Activated T-cell treated with anti-CD3 and anti-CD28 coated beads, Interleukin-2, amount 50 U/mL, for 72 hours (primary cell): ENCODE results near the gene TSTD2. TPM values are rescaled to one million over a fixed set of nuclear protein-coding genes. Genes with fewer than 3 reads are reported as not detected.
"Not testable (repeated sequence)": the region's sequence is repeated elsewhere in the genome, so short reads cannot be mapped to it uniquely, and the experiment has no call there.

Experiments used
- ATAC-seq, 2 donors: fragments of 150-1000 bp; cut with Tn5 transposase; replicated peaks in 1 of 2; 2 replicates each; pipeline ENCODE4 v1.10.0; 2021; ENCODE audit warnings: moderate library complexity in 2 of 2, mild to moderate bottlenecking in 1 of 2
- DNase-seq, 2 donors: peaks; one replicate each; pipeline ENCODE4 v3.0.0; 2021 to 2022; ENCODE audit warnings: mixed read lengths in 1 of 2
- H3K27ac Mint-ChIP-seq: one replicate; pipeline ENCODE4 v1.8.0; 2022; ENCODE audit warnings: mild to moderate bottlenecking, moderate library complexity, mixed read lengths
- H3K27me3 Mint-ChIP-seq: one replicate; pipeline ENCODE4 v1.8.0; 2022; ENCODE audit warnings: low read depth, mixed read lengths
- H3K36me3 Mint-ChIP-seq, 2 donors: one replicate each; pipeline ENCODE4 v1.8.0; 2022; ENCODE audit warnings: mixed read lengths in 2 of 2, mild to moderate bottlenecking in 1 of 2; ENCODE audit not compliant: insufficient read depth in 2 of 2
- H3K4me1 Mint-ChIP-seq: one replicate; pipeline ENCODE4 v1.8.0; 2022; ENCODE audit warnings: low read depth, mixed read lengths
- H3K4me3 Mint-ChIP-seq, 2 donors: one replicate each; pipeline ENCODE4 v1.8.0; 2022; ENCODE audit warnings: mild to moderate bottlenecking in 2 of 2, mixed read lengths in 2 of 2, moderate library complexity in 2 of 2
- H3K9me3 Mint-ChIP-seq, 2 donors: one replicate each; pipeline ENCODE4 v1.8.0; 2022; ENCODE audit warnings: mixed read lengths in 2 of 2
- total RNA-seq, 2 donors: library from RNA; stranded (reverse); gene quantifications; one replicate each; pipeline ENCODE4 v1.2.3, GENCODE V29; 2022

TSTD2 gene
- total RNA-seq, 2 donors from 2014 or later: 18.7 to 23.3 TPM

- DNase-seq (no peak), ATAC-seq (no peak)
- Mint-ChIP-seq H3K9me3 (no peaks in the 10 kb centered on the region), H3K36me3 (no peaks in the 10 kb centered on the region), H3K4me1 (peaks cover 11% of the 10 kb centered on the region), H3K27ac (no peak overlapping the region), H3K4me3 (no peak overlapping the region), H3K27me3 (no peaks in the 10 kb centered on the region)
Measured at GRCh38 chr9:97596906-97597305, 36.3 kb downstream of the TSTD2 start.

DNA sequence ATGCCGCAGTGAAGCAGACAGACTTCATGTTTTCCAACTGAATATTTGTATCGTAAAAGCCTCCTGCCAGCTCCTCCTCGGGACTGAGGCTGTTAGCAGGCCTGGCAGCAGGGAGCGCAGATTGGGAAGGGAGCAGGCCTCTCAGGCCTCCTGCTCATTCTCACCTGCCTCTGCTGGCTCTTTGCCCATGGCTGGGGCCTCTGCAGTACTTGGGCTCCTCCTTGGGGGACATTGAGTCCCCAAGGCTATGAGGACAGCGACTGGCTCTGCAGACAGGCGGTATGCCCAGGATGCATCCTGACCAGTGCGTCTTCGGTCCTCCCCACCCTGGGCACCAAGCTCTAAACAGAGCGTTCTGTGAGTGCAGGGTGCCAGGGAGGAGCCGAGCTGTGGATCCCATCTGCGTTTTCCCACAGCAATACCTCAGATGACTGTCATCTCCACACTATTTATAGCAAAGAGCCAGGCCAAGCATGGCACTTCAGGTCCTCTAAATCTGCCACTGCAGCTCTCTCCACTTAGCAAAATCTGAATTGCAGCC, 38.7 kb downstream of the TSTD2 start:
- Mint-ChIP-seq H3K4me3 (no peak overlapping the region), H3K4me1 (peaks cover 11% of the 10 kb centered on the region), H3K27me3 (no peaks in the 10 kb centered on the region), H3K27ac (no peak overlapping the region), H3K9me3 (no peaks in the 10 kb centered on the region), H3K36me3 (no peaks in the 10 kb centered on the region)
- DNase-seq (no peak), ATAC-seq (no peak)

GRCh38 chr9:97593960-97594359, 39.2 kb downstream of the TSTD2 start:
- ATAC-seq (no peak), DNase-seq (no peak)
- no peaks in the 10 kb centered on the region for H3K9me3 Mint-ChIP-seq
- H3K27me3 Mint-ChIP-seq: no peaks in the 10 kb centered on the region
- H3K4me3 Mint-ChIP-seq: no peak overlapping the region
- no peaks in the 10 kb centered on the region for H3K36me3 Mint-ChIP-seq
- peaks cover 8% of the 10 kb centered on the region for H3K4me1 Mint-ChIP-seq
- no peak overlapping the region for H3K27ac Mint-ChIP-seq

GRCh38 chr9:97592126-97592525, 41.0 kb downstream of the TSTD2 start:
- Mint-ChIP-seq H3K27ac (no peak overlapping the region), H3K4me3 (no peak overlapping the region), H3K27me3 (no peaks in the 10 kb centered on the region), H3K9me3 (no peaks in the 10 kb centered on the region), H3K36me3 (peaks cover 0 to 5% of the 10 kb centered on the region in 2 donors), H3K4me1 (no peaks in the 10 kb centered on the region)
- ATAC-seq (no peak), DNase-seq (no peak)

DNA sequence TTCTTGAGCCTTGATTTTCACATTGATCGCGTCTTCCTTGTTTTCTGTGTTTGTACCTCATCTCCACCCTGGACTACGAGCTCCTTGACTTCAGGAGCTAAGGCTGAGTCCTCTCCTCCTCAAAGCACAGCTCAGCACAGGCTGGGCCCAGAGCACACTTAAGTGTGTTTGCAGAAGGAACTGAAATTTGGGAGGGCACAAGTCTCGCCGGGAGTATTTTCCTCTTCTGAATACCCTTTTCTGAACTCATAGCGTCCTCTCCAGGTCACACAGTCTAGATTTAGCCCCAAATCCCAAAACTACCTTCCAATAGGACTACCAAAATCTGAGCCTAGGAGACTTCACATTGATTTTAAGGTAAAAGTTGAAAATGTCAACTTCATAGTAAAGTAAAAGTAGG, 41.6 kb downstream of the TSTD2 start:
- no peaks in the 10 kb centered on the region for H3K27me3 Mint-ChIP-seq
- H3K4me3 Mint-ChIP-seq: no peak overlapping the region
- no peak overlapping the region for H3K27ac Mint-ChIP-seq
- H3K9me3 Mint-ChIP-seq: no peaks in the 10 kb centered on the region
- DNase-seq: no peak
- no peak for ATAC-seq
- no peaks in the 10 kb centered on the region for H3K4me1 Mint-ChIP-seq
- peaks cover 0 to 8% of the 10 kb centered on the region in 2 donors for H3K36me3 Mint-ChIP-seq

DNA sequence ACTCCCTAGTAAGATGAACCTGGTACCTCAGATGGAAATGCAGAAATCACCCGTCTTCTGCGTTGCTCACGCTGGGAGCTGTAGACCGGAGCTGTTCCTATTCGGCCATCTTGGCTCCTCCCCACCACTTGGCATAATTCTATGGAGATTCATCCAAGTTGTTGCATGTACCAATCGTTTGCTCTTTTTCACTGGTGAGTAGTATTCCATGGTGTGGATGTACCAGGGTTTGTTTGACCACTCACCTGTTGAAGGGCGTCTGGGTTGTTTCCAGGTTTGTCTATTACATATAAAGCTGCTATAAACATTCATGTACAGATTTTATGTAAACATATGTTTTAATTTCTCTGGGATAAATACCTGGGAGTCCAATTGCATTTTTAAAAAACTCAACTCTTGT, 46.3 kb downstream of the TSTD2 start:
- H3K4me3 Mint-ChIP-seq, DNase-seq, H3K36me3 Mint-ChIP-seq, ATAC-seq, H3K27me3 Mint-ChIP-seq, H3K4me1 Mint-ChIP-seq, H3K9me3 Mint-ChIP-seq, H3K27ac Mint-ChIP-seq: not testable (repeated sequence)

DNA sequence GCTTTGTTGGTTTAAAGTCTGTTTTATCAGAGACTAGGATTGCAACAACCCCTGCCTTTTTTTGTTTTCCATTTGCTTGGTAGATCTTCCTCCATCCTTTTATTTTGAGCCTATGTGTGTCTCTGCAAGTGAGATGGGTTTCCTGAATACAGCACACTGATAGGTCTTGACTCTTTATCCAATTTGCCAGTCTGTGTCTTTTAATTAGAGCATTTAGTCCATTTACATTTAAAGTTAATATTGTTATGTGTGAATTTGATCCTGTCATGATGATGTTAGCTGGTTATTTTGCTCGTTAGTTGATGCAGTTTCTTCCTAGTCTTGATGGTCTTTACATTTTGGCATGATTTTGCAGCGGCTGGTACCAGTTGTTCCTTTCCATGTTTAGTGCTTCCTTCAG, 48.4 kb downstream of the TSTD2 start:
- H3K4me3 Mint-ChIP-seq, ATAC-seq, H3K4me1 Mint-ChIP-seq, H3K9me3 Mint-ChIP-seq, H3K27me3 Mint-ChIP-seq, H3K36me3 Mint-ChIP-seq, DNase-seq, H3K27ac Mint-ChIP-seq: not testable (repeated sequence)

- not testable (repeated sequence) for H3K4me1 Mint-ChIP-seq, H3K27ac Mint-ChIP-seq, H3K9me3 Mint-ChIP-seq, ATAC-seq, DNase-seq, H3K4me3 Mint-ChIP-seq, H3K36me3 Mint-ChIP-seq, H3K27me3 Mint-ChIP-seq
Measured at GRCh38 chr9:97581590-97581989, 51.6 kb downstream of the TSTD2 start.

- DNase-seq (no peak), ATAC-seq (no peak)
- Mint-ChIP-seq H3K27ac (no peak overlapping the region), H3K4me3 (no peak overlapping the region), H3K4me1 (peaks cover 17% of the 10 kb centered on the region), H3K27me3 (no peaks in the 10 kb centered on the region), H3K36me3 (peaks cover 0 to 2% of the 10 kb centered on the region in 2 donors), H3K9me3 (peaks cover 1 to 2% of the 10 kb centered on the region in 2 donors)
Measured at GRCh38 chr9:97579914-97580313, 53.3 kb downstream of the TSTD2 start.

DNA sequence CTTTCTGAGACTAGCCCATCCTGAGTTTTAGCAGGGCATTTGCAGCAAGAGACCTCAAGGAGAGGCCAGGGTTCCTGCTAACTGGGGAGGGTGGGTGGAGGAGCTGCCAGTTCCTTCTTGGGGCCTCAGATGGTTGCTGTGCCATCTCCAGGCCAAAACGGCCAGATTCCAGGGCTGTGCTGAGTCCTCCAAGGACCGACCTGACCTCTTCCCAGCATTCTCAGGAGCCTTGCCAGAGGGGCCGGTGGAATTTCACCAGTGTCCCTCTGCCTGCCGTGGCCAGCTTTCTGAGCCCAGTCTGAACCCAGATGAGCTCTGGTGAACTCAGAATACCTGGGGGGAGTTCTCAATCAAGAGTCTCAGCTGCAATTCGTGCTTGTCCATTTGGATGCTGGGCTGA, 54.3 kb downstream of the TSTD2 start:
- no peak overlapping the region for H3K27ac Mint-ChIP-seq
- H3K4me3 Mint-ChIP-seq: no peak overlapping the region
- no peak for ATAC-seq
- DNase-seq: no peak
- peaks cover 1 to 2% of the 10 kb centered on the region in 2 donors for H3K9me3 Mint-ChIP-seq
- no peaks in the 10 kb centered on the region for H3K27me3 Mint-ChIP-seq
- H3K36me3 Mint-ChIP-seq: peaks cover 0 to 2% of the 10 kb centered on the region in 2 donors
- H3K4me1 Mint-ChIP-seq: peaks cover 20% of the 10 kb centered on the region

GRCh38 chr9:97577051-97577450, 56.1 kb downstream of the TSTD2 start:
- DNase-seq: no peak

DNA sequence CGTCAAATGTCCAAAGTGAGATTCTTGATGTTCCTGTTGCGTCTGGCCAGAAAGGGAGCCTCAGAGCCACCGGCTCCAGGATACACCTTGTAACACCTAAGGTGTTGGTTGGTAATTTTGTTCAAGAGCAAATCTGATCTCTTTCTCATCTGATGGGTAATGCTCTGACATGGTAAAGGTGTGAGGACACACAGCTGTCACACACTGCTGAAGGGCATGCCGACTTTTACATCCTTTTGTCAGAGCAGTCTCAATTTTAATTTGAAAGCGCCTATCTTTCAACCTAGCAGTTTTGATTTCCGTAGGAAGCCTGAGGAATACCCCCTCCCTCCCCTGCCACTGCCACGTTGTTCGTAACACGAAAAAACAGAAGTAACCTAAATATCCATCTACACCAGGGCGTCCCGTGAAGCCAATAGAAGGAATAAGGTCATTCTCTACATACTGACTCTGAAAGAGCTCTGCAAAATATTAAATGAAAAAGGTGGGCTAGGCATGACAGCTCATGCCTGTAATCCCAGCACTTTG, 57.4 kb downstream of the TSTD2 start:
- H3K4me3 Mint-ChIP-seq: peak overlapping the region; percentile 81 to 85
- peak; percentile 26 to 36 for ATAC-seq
- no peak for DNase-seq
- no peaks in the 10 kb centered on the region for H3K27me3 Mint-ChIP-seq
- peaks cover 20% of the 10 kb centered on the region for H3K4me1 Mint-ChIP-seq
- no peak overlapping the region for H3K27ac Mint-ChIP-seq
- peaks cover 1 to 2% of the 10 kb centered on the region in 2 donors for H3K9me3 Mint-ChIP-seq
- peaks cover 0 to 2% of the 10 kb centered on the region in 2 donors for H3K36me3 Mint-ChIP-seq

More at GRCh38 chr9:97577051-97577450, 56.1 kb downstream of the TSTD2 start:
- no peak for ATAC-seq
- peaks cover 20% of the 10 kb centered on the region for H3K4me1 Mint-ChIP-seq
- peak overlapping the region in 1 of 2 donors; percentile 36 for H3K4me3 Mint-ChIP-seq
- peaks cover 1 to 2% of the 10 kb centered on the region in 2 donors for H3K9me3 Mint-ChIP-seq
- no peak overlapping the region for H3K27ac Mint-ChIP-seq
- H3K36me3 Mint-ChIP-seq: peaks cover 0 to 2% of the 10 kb centered on the region in 2 donors
- H3K27me3 Mint-ChIP-seq: no peaks in the 10 kb centered on the region

DNA sequence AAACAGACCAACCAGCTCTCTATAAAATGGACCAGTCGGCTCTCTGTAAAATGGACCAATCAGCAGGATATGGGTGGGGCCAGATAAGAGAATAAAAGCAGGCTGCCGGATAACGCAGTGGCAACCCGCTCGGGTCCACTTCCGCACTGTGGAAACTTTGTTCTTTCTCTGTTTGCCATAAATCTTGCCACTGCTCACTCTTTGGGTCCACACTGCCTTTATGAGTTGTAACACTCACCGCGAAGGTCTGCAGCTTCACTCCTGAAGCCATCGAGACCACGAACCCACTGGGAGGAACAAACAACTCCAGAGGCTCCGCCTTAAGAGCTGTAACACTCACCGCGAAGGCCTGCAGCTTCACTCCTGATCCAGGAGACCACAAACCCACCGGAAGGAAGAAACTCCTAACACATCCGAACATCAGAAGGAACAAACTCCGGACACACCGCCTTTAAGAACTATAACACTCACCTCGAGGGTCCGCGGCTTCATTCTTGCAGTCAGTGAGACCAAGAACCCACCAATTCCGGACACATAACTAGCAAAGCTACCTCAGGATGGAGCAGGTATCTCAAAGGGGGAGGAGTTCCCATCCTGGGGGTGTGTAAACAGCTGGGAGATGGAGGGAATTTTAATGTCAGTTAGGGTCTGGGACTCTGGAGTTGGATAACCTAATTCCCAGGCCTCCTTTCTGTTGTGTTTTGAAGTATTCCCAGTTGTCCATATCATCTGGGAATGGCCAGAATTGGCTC, 58.1 kb downstream of the TSTD2 start:
- H3K4me3 Mint-ChIP-seq: peak overlapping the region; percentile 81 to 85
- H3K36me3 Mint-ChIP-seq, H3K27me3 Mint-ChIP-seq, H3K9me3 Mint-ChIP-seq: not testable (repeated sequence)
- H3K27ac Mint-ChIP-seq: peak overlapping the region; percentile 31
- ATAC-seq (peak; percentile 57 to 60), DNase-seq (peak; percentile 37 to 57)
- H3K4me1 Mint-ChIP-seq: peaks cover 23% of the 10 kb centered on the region
